LNCAP (cell line): ENCODE measurements around the gene ILF2.

Experiments
- CTCF ChIP-seq: fragments of 450-650 bp; IDR thresholded peaks from 2 replicates; pipeline ENCODE4 v1.5.1; 2017; ENCODE audit warnings: mild to moderate bottlenecking

ILF2 gene

GRCh38 chr1:153642161-153642560 is 28.6 kb downstream of the ILF2 start:
- TF ChIP-seq CTCF: no peak

- TF ChIP-seq CTCF: no peak
Measured at GRCh38 chr1:153640861-153641260, 29.9 kb downstream of the ILF2 start.

GRCh38 chr1:153639280-153639679 is 31.5 kb downstream of the ILF2 start:
- TF ChIP-seq CTCF: no peak

- no peak for TF ChIP-seq CTCF
Measured at GRCh38 chr1:153638261-153638660, 32.5 kb downstream of the ILF2 start.

GRCh38 chr1:153636312-153636711 is 34.5 kb downstream of the ILF2 start:
- no peak for TF ChIP-seq CTCF

GRCh38 chr1:153635872-153636271 is 34.9 kb downstream of the ILF2 start:
- TF ChIP-seq CTCF: no peak

- no peak for TF ChIP-seq CTCF
Measured at GRCh38 chr1:153633754-153634665, 36.8 kb downstream of the ILF2 start, which contains the start of gene CHTOP. TSS of gene CHTOP (plus strand) at chr1:153634066. CDS start at chr1:153636589, 2,523 bp downstream.
